Measurements from ENCODE around the gene SMLR1. TPM values are rescaled to one million over a fixed set of nuclear protein-coding genes. Genes with fewer than 3 reads are reported as not detected.

The SMLR1 gene
- total RNA-seq, 1 experiment from 2014 or later, result not detected

DNA sequence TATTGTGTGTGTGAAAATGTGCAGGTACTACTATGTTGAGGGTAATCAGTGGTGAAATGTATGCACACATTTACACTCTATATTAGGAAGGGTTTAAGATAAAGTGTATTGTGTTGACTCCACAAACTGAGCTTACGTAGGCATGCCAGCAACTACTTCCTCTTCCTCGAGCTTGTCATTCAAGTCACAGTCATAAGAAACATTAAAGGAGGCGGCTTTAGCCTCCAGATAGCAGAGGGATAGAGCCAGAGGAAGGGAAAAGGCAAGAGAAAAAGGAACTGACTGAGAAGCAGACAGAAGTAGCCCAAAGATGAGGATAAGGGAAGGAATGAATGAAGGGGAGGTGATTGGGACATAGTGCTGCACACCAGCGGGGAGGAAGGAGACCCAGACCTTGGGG is 55.2 kb downstream of the SMLR1 start:
- no peak for DNase-seq (ENCODE audit: low spot score)
- ChIA-PET CTCF (no interaction called here), POLR2A (ENCODE audit: low non-redundant PET) (no interaction called here)
- no TSS peak for BruUV-seq (replicated peaks)
- no peaks in the 10 kb centered on the region for H3K27me3 ChIP-seq (replicated peaks; ENCODE audit: insufficient read depth, low read depth, low read length, poor library complexity)
- no peak overlapping the region for H3K4me3 ChIP-seq (ENCODE audit: low read depth, low read length, poor library complexity, severe bottlenecking)
- no peaks in the 10 kb centered on the region for H3K9me3 ChIP-seq (ENCODE audit: low read depth, low read length, poor library complexity, severe bottlenecking)
- TF ChIP-seq EZH2 (IDR thresholded peaks at IDR 0.05; ENCODE audit: borderline replicate concordance, low read depth, low read length, poor library complexity, severe bottlenecking), result no peak
- TF ChIP-seq, protein P1, sequence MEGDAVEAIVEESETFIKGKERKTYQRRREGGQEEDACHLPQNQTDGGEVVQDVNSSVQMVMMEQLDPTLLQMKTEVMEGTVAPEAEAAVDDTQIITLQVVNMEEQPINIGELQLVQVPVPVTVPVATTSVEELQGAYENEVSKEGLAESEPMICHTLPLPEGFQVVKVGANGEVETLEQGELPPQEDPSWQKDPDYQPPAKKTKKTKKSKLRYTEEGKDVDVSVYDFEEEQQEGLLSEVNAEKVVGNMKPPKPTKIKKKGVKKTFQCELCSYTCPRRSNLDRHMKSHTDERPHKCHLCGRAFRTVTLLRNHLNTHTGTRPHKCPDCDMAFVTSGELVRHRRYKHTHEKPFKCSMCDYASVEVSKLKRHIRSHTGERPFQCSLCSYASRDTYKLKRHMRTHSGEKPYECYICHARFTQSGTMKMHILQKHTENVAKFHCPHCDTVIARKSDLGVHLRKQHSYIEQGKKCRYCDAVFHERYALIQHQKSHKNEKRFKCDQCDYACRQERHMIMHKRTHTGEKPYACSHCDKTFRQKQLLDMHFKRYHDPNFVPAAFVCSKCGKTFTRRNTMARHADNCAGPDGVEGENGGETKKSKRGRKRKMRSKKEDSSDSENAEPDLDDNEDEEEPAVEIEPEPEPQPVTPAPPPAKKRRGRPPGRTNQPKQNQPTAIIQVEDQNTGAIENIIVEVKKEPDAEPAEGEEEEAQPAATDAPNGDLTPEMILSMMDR (conservative IDR thresholded peaks at IDR 0.05; ENCODE audit: low read depth, low read length), result no peak
- no peaks in the 10 kb centered on the region for H3K36me3 ChIP-seq (ENCODE audit: insufficient read depth, low read length, poor library complexity, severe bottlenecking)
- intact Hi-C loops (cut with micrococcal nuclease; ENCODE audit: unreplicated experiment), result no loop called here
- no peak overlapping the region for H3K27ac ChIP-seq (ENCODE audit: low read depth, low read length, poor library complexity, severe bottlenecking)
- H3K4me1 ChIP-seq (ENCODE audit: insufficient read depth, low read length, poor library complexity, severe bottlenecking), result peaks cover 4% of the 10 kb centered on the region

DNA sequence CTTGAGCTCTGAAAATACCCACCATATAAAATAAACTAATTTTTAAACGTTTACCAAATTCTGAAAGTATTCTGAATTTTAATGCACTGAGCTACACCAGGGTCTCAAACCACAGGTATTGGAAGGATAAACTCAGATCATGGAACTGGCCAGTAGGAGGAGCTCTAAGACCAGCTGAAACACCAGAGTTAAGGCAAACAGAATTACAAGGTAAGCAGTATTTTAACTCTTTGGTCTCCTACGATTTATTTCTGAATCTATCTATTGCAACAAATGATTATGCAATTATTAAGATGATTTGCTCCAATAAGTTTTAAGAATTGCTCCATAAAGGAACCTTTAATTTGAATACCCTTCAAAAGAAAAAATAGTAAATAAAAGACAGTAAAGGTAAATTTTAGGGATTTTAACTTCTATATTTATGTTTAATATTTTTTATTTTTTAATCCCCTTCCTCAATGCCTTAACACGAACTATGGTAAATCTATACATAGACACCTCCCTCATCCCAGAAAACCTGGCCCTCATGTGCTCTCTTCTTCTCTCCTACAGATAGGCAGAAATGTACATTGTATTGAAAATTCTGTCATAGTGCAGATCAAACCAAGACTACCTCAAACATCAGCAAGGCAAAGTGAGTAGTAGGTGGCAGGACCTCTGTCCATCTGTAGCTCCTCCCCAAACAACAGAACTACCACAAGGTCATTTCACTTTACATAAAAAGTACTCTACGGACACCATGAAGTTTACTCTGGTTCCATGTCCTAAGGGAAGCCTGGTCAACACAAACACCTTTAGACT is 58.4 kb downstream of the SMLR1 start:
- ChIA-PET POLR2A (ENCODE audit: low non-redundant PET) (interaction anchor here (0.6 kb wide), 1 partner anchor 288 kb away, joined by 4 read pairs; no protein-coding TSS in a partner anchor), CTCF (interaction anchor here (0.8 to 2.2 kb wide), 9 partner anchors 9 to 743 kb away, joined by 3 to 16 read pairs (median 3); partner anchors contain the start of gene MED23)
- H3K4me1 ChIP-seq (ENCODE audit: insufficient read depth, low read length, poor library complexity, severe bottlenecking), result peaks cover 4% of the 10 kb centered on the region
- TF ChIP-seq, protein P1 (conservative IDR thresholded peaks at IDR 0.05; ENCODE audit: low read depth, low read length), result peak; percentile 89
- no peak for TF ChIP-seq EZH2 (IDR thresholded peaks at IDR 0.05; ENCODE audit: borderline replicate concordance, low read depth, low read length, poor library complexity, severe bottlenecking)
- no peaks in the 10 kb centered on the region for H3K27me3 ChIP-seq (replicated peaks; ENCODE audit: insufficient read depth, low read depth, low read length, poor library complexity)
- no peaks in the 10 kb centered on the region for H3K9me3 ChIP-seq (ENCODE audit: low read depth, low read length, poor library complexity, severe bottlenecking)
- H3K27ac ChIP-seq (ENCODE audit: low read depth, low read length, poor library complexity, severe bottlenecking), result no peak overlapping the region
- peaks cover 11% of the 10 kb centered on the region for H3K36me3 ChIP-seq (ENCODE audit: insufficient read depth, low read length, poor library complexity, severe bottlenecking)
- intact Hi-C loops (cut with micrococcal nuclease; ENCODE audit: unreplicated experiment), result loop anchor here (1.0 to 5.0 kb wide), 6 partner anchors 177 to 743 kb away; partner anchors contain the start of genes EPB41L2 and MED23
- no peak overlapping the region for H3K4me3 ChIP-seq (ENCODE audit: low read depth, low read length, poor library complexity, severe bottlenecking)
- no TSS peak for BruUV-seq (replicated peaks)
- DNase-seq (ENCODE audit: low spot score), result peak; percentile 89

Other genes starting within 250 kb of the SMLR1 start
- 181 and 232 TPM in 2 replicates for gene EPB41L2, start 235.8 kb downstream of the SMLR1 start, total RNA-seq (2021)